Mesenchymal stem cell (in vitro differentiated cells and primary cell): ENCODE measurements around the gene FGFR1OP2.

ENCODE experiments used
- DNase-seq: peaks from one replicate; pipeline ENCODE4 v3.0.0-alpha.2; 2013
- H2AFZ ChIP-seq: one replicate; pipeline ENCODE4 v1.6.1; 2013; ENCODE audit warnings: low read depth, mild to moderate bottlenecking, control low read depth, inconsistent platforms, low read length, moderate library complexity
- H2AK5ac ChIP-seq: 2 replicates; pipeline ENCODE4 v1.6.1; 2013; ENCODE audit warnings: low read length, moderate library complexity, mild to moderate bottlenecking, inconsistent platforms; ENCODE audit not compliant: severe bottlenecking
- H2BK120ac ChIP-seq: one replicate; pipeline ENCODE4 v1.6.1; 2013; ENCODE audit warnings: low read depth, mild to moderate bottlenecking, inconsistent platforms, low read length, moderate library complexity
- H2BK12ac ChIP-seq, 2 experiments: one replicate each; pipeline ENCODE4 v1.6.1; 2013; ENCODE audit warnings: inconsistent platforms in 2 of 2, low read length in 2 of 2, mild to moderate bottlenecking in 2 of 2, moderate library complexity in 2 of 2, control low read depth in 1 of 2
- H2BK15ac ChIP-seq: one replicate; pipeline ENCODE4 v1.6.1; 2013; ENCODE audit warnings: mild to moderate bottlenecking, low read depth, inconsistent platforms; ENCODE audit not compliant: poor library complexity, severe bottlenecking
- H2BK5ac ChIP-seq: 2 replicates; pipeline ENCODE4 v1.6.1; 2013; ENCODE audit warnings: low read depth, mild to moderate bottlenecking, low read length, control low read depth, inconsistent platforms; ENCODE audit not compliant: poor library complexity, severe bottlenecking
- H3K14ac ChIP-seq, 2 experiments: one replicate each; pipeline ENCODE4 v1.6.1; 2013; ENCODE audit warnings: inconsistent platforms in 2 of 2, low read length in 2 of 2, control low read depth in 1 of 2, mild to moderate bottlenecking in 1 of 2, moderate library complexity in 1 of 2
- H3K18ac ChIP-seq, 2 experiments: one replicate each; pipeline ENCODE4 v1.6.1; 2013; ENCODE audit warnings: inconsistent platforms in 2 of 2, low read length in 2 of 2, control low read depth in 1 of 2, low read depth in 1 of 2, mild to moderate bottlenecking in 1 of 2
- H3K23ac ChIP-seq, 2 experiments: one replicate each; pipeline ENCODE4 v1.6.1; 2013; ENCODE audit warnings: inconsistent platforms in 2 of 2, low read length in 2 of 2, mild to moderate bottlenecking in 2 of 2, moderate library complexity in 2 of 2, control low read depth in 1 of 2
- H3K27ac ChIP-seq: 2 replicates; pipeline ENCODE4 v1.5.1; 2013; ENCODE audit warnings: mild to moderate bottlenecking, moderate library complexity, low read length, control low read depth, inconsistent platforms; ENCODE audit not compliant: poor library complexity, severe bottlenecking
- H3K27me3 ChIP-seq, 2 experiments: 2 replicates each; pipeline versions ENCODE4 v1.6.1 to v1.7.0; 2013; ENCODE audit warnings: low read length in 2 of 2, mild to moderate bottlenecking in 2 of 2, moderate library complexity in 2 of 2, control low read depth in 1 of 2, inconsistent platforms in 1 of 2; ENCODE audit not compliant: control insufficient read depth in 1 of 2, insufficient read depth in 1 of 2
- H3K36me3 ChIP-seq, 2 experiments: 2 replicates each; pipeline versions ENCODE4 v1.6.1 to v1.7.0; 2013; ENCODE audit warnings: low read length in 2 of 2, control low read depth in 1 of 2, inconsistent platforms in 1 of 2, low read depth in 1 of 2, mild to moderate bottlenecking in 1 of 2; ENCODE audit not compliant: insufficient read depth in 2 of 2, control insufficient read depth in 1 of 2
- H3K4ac ChIP-seq, 2 experiments: one replicate each; pipeline ENCODE4 v1.6.1; 2013; ENCODE audit warnings: inconsistent platforms in 2 of 2, low read length in 2 of 2, mild to moderate bottlenecking in 2 of 2, moderate library complexity in 2 of 2, control low read depth in 1 of 2, low read depth in 1 of 2
- H3K4me1 ChIP-seq: 2 replicates; pipeline ENCODE4 v1.6.1; 2013; ENCODE audit warnings: low read depth, low read length, control low read depth; ENCODE audit not compliant: control insufficient read depth, insufficient read depth
- H3K4me2 ChIP-seq: 2 replicates; pipeline ENCODE4 v1.6.1; 2013; ENCODE audit warnings: low read length, mild to moderate bottlenecking, inconsistent platforms; ENCODE audit not compliant: poor library complexity, severe bottlenecking
- H3K4me3 ChIP-seq, 2 experiments: 2 replicates each; pipeline versions ENCODE4 v1.5.1 to v1.7.0; 2013; ENCODE audit warnings: low read length in 2 of 2, mild to moderate bottlenecking in 2 of 2, control low read depth in 1 of 2, low read depth in 1 of 2; ENCODE audit not compliant: insufficient read depth in 1 of 2
- H3K79me1 ChIP-seq: replicated peaks from 2 replicates; pipeline ENCODE4 v1.6.1; 2013; ENCODE audit warnings: mild to moderate bottlenecking, control low read depth, low read length, inconsistent platforms; ENCODE audit not compliant: poor library complexity, severe bottlenecking
- H3K9ac ChIP-seq: 2 replicates; pipeline ENCODE4 v1.7.0; 2013; ENCODE audit warnings: mild to moderate bottlenecking, low read length, moderate library complexity
- H3K9me3 ChIP-seq: 2 replicates; pipeline ENCODE4 v1.7.0; 2013; ENCODE audit warnings: mild to moderate bottlenecking, low read length; ENCODE audit not compliant: control insufficient read depth
- H4K8ac ChIP-seq: one replicate; pipeline ENCODE4 v1.6.1; 2013; ENCODE audit warnings: inconsistent platforms, mild to moderate bottlenecking, low read length, moderate library complexity
- H4K91ac ChIP-seq: one replicate; pipeline ENCODE4 v1.6.1; 2013; ENCODE audit warnings: mild to moderate bottlenecking, low read length, inconsistent platforms
- WGBS: methylation state at CpG from one replicate; pipeline ENCODE4 v1.1.7; 2013; ENCODE audit warnings: mixed read lengths; 5-methylcytosine and 5-hydroxymethylcytosine counted together

Gene FGFR1OP2

DNA sequence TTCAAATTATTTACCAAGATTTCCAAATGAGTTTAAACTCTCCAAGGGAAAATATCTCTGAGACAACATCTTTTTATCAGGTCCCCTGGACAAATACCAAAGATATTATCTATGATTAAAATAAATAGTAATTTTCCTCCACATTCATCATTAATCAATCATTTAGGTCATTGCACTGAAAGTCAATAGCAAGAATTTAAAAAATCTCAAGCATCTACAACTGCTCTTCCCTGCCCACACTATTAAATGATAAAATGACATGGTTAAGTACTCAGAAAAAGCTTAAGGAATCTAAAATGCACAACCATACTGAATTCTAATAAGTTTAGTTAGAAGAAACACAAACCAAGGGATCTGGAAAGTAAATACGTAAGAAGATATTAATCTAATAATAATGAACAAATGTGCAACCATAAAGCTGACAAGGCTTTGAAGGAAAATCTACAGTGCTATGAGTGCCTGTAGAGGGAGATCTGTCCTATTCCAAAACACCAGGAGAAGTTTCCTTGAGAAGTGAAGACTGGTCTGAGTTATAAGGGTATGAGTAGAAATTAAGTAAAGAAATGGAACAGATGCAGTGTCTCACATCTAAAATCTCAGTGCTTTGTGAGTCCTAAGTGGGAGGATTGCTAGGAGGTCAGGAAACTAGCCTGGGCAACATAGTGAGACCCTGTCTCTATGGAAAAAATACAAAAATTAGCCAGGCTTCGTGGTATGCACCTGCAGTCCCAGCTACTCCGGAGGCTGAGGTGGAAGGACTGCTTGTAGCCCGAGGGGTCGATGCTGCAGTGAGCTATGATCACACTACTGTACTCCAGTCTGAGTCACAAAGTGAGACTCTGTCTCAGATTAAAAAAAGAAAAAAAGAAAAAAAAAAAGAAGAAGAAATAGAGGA is 19.7 kb upstream of the FGFR1OP2 start:
- no peak overlapping the region for H2BK120ac ChIP-seq
- peak; percentile 21 for DNase-seq
- WGBS, result 88% methylated on average over 4 of the region's 5 CpGs
- H3K4me2 ChIP-seq, result no peak overlapping the region
- no peak overlapping the region for H3K14ac ChIP-seq
- peaks cover 8 to 80% of the 10 kb centered on the region in 2 experiments for H3K36me3 ChIP-seq
- H3K4ac ChIP-seq, result no peak overlapping the region
- H2BK15ac ChIP-seq, result no peak overlapping the region
- no peak overlapping the region for H2AFZ ChIP-seq
- no peak overlapping the region for H2BK5ac ChIP-seq
- no peaks in the 10 kb centered on the region for H3K9me3 ChIP-seq
- H3K27ac ChIP-seq, result no peak overlapping the region
- H2AK5ac ChIP-seq, result no peak overlapping the region
- H3K9ac ChIP-seq, result no peak overlapping the region
- no peaks in the 10 kb centered on the region for H3K27me3 ChIP-seq
- H4K91ac ChIP-seq, result no peak overlapping the region
- H3K4me3 ChIP-seq, result no peak overlapping the region
- no peak overlapping the region for H4K8ac ChIP-seq
- H3K23ac ChIP-seq, result no peak overlapping the region
- no peak overlapping the region for H2BK12ac ChIP-seq
- no peak overlapping the region for H3K18ac ChIP-seq
- H3K4me1 ChIP-seq, result peaks cover 2% of the 10 kb centered on the region
- peaks cover 1% of the 10 kb centered on the region for H3K79me1 ChIP-seq

DNA sequence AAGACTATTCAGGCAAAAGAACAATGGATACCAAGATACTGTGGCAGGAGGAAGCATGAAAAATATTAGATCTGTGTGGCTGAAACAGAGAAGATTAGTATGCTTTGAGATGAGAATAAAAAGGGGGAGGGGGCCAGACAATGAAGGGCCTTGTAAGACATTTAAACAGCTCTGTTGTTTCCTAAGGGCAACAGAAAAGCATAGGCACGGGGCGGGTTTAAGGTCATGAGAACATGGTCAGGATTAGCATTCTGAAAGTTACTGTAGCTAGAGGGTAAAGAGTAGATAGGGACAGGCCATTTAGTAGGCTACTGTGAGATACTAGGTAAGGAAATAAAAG is 19.1 kb upstream of the FGFR1OP2 start:
- Histone ChIP-seq H2BK12ac (no peak overlapping the region), H2BK15ac (no peak overlapping the region)
- WGBS, result 97% methylated on average over 2 of the region's 2 CpGs

DNA sequence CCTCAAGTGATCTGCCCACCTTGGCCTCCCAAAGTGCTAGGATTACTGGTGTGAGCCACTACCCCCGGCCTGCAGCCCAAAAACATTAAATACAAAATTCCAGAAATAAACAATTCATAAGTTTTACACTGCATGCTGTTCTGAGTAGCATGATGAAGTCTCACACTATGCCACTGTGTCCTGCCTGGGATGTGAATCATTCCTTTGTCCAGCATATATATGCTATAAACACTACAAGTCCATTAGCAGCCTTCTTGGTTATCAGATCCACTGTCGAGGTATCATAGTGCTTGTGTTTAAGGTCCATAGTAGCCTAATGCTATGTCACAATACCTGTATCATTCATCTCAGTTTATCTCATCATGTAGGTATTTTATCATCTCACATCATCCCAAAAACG is 16.4 kb upstream of the FGFR1OP2 start:
- Histone ChIP-seq H3K27me3 (no peaks in the 10 kb centered on the region), H3K4me1 (peaks cover 3% of the 10 kb centered on the region), H3K4me2 (no peak overlapping the region), H3K9ac (no peak overlapping the region), H4K91ac (no peak overlapping the region), H2BK12ac (no peak overlapping the region), H4K8ac (no peak overlapping the region), H3K23ac (no peak overlapping the region), H3K9me3 (no peaks in the 10 kb centered on the region), H3K27ac (no peak overlapping the region), H2BK5ac (no peak overlapping the region), H3K36me3 (peaks cover 11 to 83% of the 10 kb centered on the region in 2 experiments), H3K18ac (no peak overlapping the region), H3K4me3 (no peak overlapping the region), H3K4ac (no peak overlapping the region), H3K14ac (no peak overlapping the region), H2BK120ac (no peak overlapping the region), H2AK5ac (no peak overlapping the region), H3K79me1 (peaks cover 7% of the 10 kb centered on the region), H2BK15ac (no peak overlapping the region), H2AFZ (no peak overlapping the region)
- WGBS, result 73% methylated on average over 1 of the region's 3 CpGs
- DNase-seq, result no peak

More for the DNA sequence above, 19.1 kb upstream of the FGFR1OP2 start:
- Histone ChIP-seq H2AK5ac (no peak overlapping the region), H3K36me3 (peaks cover 8 to 80% of the 10 kb centered on the region in 2 experiments), H3K4me3 (no peak overlapping the region), H3K4me1 (peaks cover 2% of the 10 kb centered on the region), H3K9me3 (no peaks in the 10 kb centered on the region), H3K14ac (no peak overlapping the region), H3K9ac (no peak overlapping the region), H2AFZ (no peak overlapping the region), H4K8ac (no peak overlapping the region), H2BK5ac (no peak overlapping the region), H4K91ac (no peak overlapping the region), H3K18ac (no peak overlapping the region), H3K79me1 (peaks cover 1% of the 10 kb centered on the region), H3K23ac (no peak overlapping the region), H3K4me2 (no peak overlapping the region), H3K27ac (peak overlapping the region; percentile 20), H3K27me3 (no peaks in the 10 kb centered on the region), H2BK120ac (no peak overlapping the region), H3K4ac (no peak overlapping the region)
- DNase-seq, result no peak

DNA sequence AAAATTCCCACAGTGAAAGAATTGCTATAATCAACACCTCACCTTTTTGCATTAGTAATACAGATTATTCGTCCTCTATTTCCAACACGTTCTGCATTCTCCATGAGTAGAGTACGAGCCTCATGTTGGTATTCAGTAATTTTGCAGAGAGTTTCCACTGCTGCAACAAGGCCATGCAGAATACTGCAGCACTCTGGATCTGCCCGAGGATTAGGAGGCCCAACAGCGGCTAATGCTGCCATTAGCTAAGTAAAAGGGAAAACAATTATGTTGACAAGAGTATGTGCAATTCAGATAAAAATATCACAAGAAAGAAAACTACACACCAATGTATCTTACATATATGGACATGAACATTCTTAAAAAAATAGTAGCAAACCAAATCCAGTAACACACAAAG is 9.6 kb upstream of the FGFR1OP2 start:
- Histone ChIP-seq H3K4me3 (no peak overlapping the region), H3K14ac (no peak overlapping the region), H3K23ac (no peak overlapping the region), H2AK5ac (no peak overlapping the region), H2AFZ (no peak overlapping the region), H3K9me3 (no peaks in the 10 kb centered on the region), H3K27me3 (no peaks in the 10 kb centered on the region), H3K4me1 (peaks cover 1% of the 10 kb centered on the region), H3K27ac (no peak overlapping the region), H2BK120ac (no peak overlapping the region), H3K18ac (no peak overlapping the region), H4K91ac (no peak overlapping the region), H3K4ac (no peak overlapping the region), H3K79me1 (peaks cover 23% of the 10 kb centered on the region), H3K36me3 (peaks cover 8 to 77% of the 10 kb centered on the region in 2 experiments), H4K8ac (no peak overlapping the region), H2BK12ac (no peak overlapping the region), H2BK15ac (no peak overlapping the region), H2BK5ac (no peak overlapping the region), H3K4me2 (no peak overlapping the region), H3K9ac (no peak overlapping the region)
- no peak for DNase-seq
- WGBS, result 96% methylated on average over 3 of the region's 5 CpGs
